GM12892 (cell line): ENCODE data around the gene TNRC6B.

Experiments
- POLR2A ChIP-seq: IDR thresholded peaks from 2 replicates; pipeline ENCODE4 v1.6.1; 2011; ENCODE audit warnings: low read depth, low read length, control low read depth
- POLR2AphosphoS5 ChIP-seq: IDR thresholded peaks from 2 replicates; pipeline ENCODE4 v1.6.1; 2011; ENCODE audit warnings: low read depth, low read length, control low read depth
- TAF1 ChIP-seq: IDR thresholded peaks from 2 replicates; pipeline ENCODE4 v1.6.1; 2011; ENCODE audit warnings: low read depth, mild to moderate bottlenecking, control low read depth, low read length, borderline replicate concordance

- no peak for TF ChIP-seq POLR2AphosphoS5
- no peak for TF ChIP-seq TAF1
- no peak for TF ChIP-seq POLR2A
These were observed 4.6 kb downstream of the TNRC6B start for GRCh38 chr22:40182231-40182835.
